OCI-LY1 (cell line): ENCODE results near the gene TSPAN12.
A peak's percentile ranks its signal among the peaks of the same experiment; 100 is the strongest.
"Not testable (repeated sequence)": the region's sequence is repeated elsewhere in the genome, so short reads cannot be mapped to it uniquely, and the experiment has no call there.

ENCODE experiments used
- H2AFZ ChIP-seq: fragments of 200-600 bp; sonication (generic), shearing (Covaris generic); 2 replicates; pipeline ENCODE4 v1.6.0; 2014; ENCODE audit warnings: antibody characterized with exemption, mild to moderate bottlenecking, low read length
- H3F3A ChIP-seq: fragments of 200-600 bp; sonication (generic), shearing (Covaris generic); 2 replicates; pipeline ENCODE4 v1.6.0; 2014; ENCODE audit warnings: mild to moderate bottlenecking, antibody characterized with exemption, low read length, moderate library complexity; ENCODE audit not compliant: insufficient read depth
- H3K27ac ChIP-seq: fragments of 200-600 bp; sonication (generic); 2 replicates; pipeline ENCODE4 v1.5.1; 2014; ENCODE audit warnings: low read length, mixed run types, mild to moderate bottlenecking, low read depth; ENCODE audit not compliant: poor library complexity, severe bottlenecking
- H3K27me3 ChIP-seq: fragments of 200-600 bp; sonication (generic); 2 replicates; pipeline ENCODE4 v1.6.0; 2014; ENCODE audit warnings: antibody characterized with exemption, mild to moderate bottlenecking, low read length, moderate library complexity; ENCODE audit not compliant: insufficient read depth
- H3K36me3 ChIP-seq: fragments of 200-600 bp; sonication (generic); 2 replicates; pipeline ENCODE4 v1.6.1; 2014; ENCODE audit warnings: mild to moderate bottlenecking, antibody characterized with exemption, low read length, moderate library complexity, mixed read lengths; ENCODE audit not compliant: insufficient read depth
- H3K4me1 ChIP-seq: fragments of 200-600 bp; sonication (generic); 2 replicates; pipeline ENCODE4 v1.5.1; 2014; ENCODE audit warnings: mild to moderate bottlenecking, low read length, moderate library complexity; ENCODE audit not compliant: insufficient read depth, severe bottlenecking
- H3K4me2 ChIP-seq: fragments of 200-600 bp; sonication (generic), shearing (Covaris generic); 2 replicates; pipeline ENCODE4 v1.6.1; 2014; ENCODE audit warnings: low read length
- H3K4me3 ChIP-seq: fragments of 200-600 bp; sonication (generic); 2 replicates; pipeline ENCODE4 v1.5.1; 2014; ENCODE audit warnings: low read length, low read depth, mild to moderate bottlenecking, mixed read lengths; ENCODE audit not compliant: poor library complexity, severe bottlenecking
- H3K79me2 ChIP-seq: fragments of 200-600 bp; shearing (Covaris generic); 2 replicates; pipeline ENCODE4 v1.6.1; 2016; ENCODE audit warnings: mixed run types, low read length, mixed read lengths; ENCODE audit not compliant: insufficient read depth
- H3K9ac ChIP-seq: fragments of 200-600 bp; sonication (generic), shearing (Covaris generic); 2 replicates; pipeline ENCODE4 v1.6.1; 2014; ENCODE audit warnings: mild to moderate bottlenecking, low read length, mixed read lengths
- H3K9me2 ChIP-seq: fragments of 200-600 bp; sonication (generic), shearing (Covaris generic); 2 replicates; pipeline ENCODE4 v1.6.1; 2014; ENCODE audit warnings: low read depth, mild to moderate bottlenecking, low read length, mixed read lengths
- H3K9me3 ChIP-seq: fragments of 200-600 bp; shearing (Covaris generic); 2 replicates; pipeline ENCODE4 v1.6.1; 2014; ENCODE audit warnings: low read length, mixed read lengths
- H4K20me1 ChIP-seq: fragments of 200-600 bp; sonication (generic), shearing (Covaris generic); 2 replicates; pipeline ENCODE4 v1.6.0; 2016; ENCODE audit warnings: mild to moderate bottlenecking, low read length; ENCODE audit not compliant: insufficient read depth
- CTCF ChIP-seq: fragments of 200-600 bp; sonication (generic), shearing (Covaris generic); IDR thresholded peaks from 2 replicates; pipeline ENCODE4 v1.5.1; 2017; ENCODE audit warnings: mild to moderate bottlenecking, antibody characterized with exemption, low read length, moderate library complexity, mixed read lengths
- EZH2 ChIP-seq: fragments of 200-600 bp; sonication (generic), shearing (Covaris generic); IDR thresholded peaks from 2 replicates; pipeline ENCODE4 v1.8.0; 2017; ENCODE audit warnings: borderline replicate concordance, mixed run types, mild to moderate bottlenecking, antibody characterized with exemption, low read length, moderate library complexity, mixed read lengths

The TSPAN12 gene, protein sequence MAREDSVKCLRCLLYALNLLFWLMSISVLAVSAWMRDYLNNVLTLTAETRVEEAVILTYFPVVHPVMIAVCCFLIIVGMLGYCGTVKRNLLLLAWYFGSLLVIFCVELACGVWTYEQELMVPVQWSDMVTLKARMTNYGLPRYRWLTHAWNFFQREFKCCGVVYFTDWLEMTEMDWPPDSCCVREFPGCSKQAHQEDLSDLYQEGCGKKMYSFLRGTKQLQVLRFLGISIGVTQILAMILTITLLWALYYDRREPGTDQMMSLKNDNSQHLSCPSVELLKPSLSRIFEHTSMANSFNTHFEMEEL

GRCh38 chr7:120857588-120858573 is at the start of gene TSPAN12:
TSS of gene TSPAN12 (minus strand) at chr7:120858144. CDS start at chr7:120856763, 1,381 bp downstream.
- Histone ChIP-seq H3K36me3 (no peaks in the 10 kb centered on the region), H3K9me2 (no peaks in the 10 kb centered on the region), H2AFZ (peak within 1 kb of the TSS; percentile 77), H3K9ac (peak within 1 kb of the TSS; percentile 49; the same call in 1 of the 2 replicates), H3K27ac (no peak within 1 kb of the TSS), H3K27me3 (no peaks in the 10 kb centered on the region), H3K4me3 (peak within 1 kb of the TSS; percentile 66), H3K9me3 (no peaks in the 10 kb centered on the region), H3K4me2 (peak within 1 kb of the TSS; percentile 80), H4K20me1 (no peaks in the 10 kb centered on the region), H3K79me2 (no peaks in the 10 kb centered on the region), H3F3A (no peaks in the 10 kb centered on the region), H3K4me1 (peaks cover 11% of the 10 kb centered on the region)
- TF ChIP-seq EZH2: no peak
- TF ChIP-seq CTCF: peak; percentile 84

GRCh38 chr7:120898715-120899499 is 41.0 kb upstream of the TSPAN12 start:
- 0 out of 2 replicates have a peak, but pooled peaks have one; percentile 6 for TF ChIP-seq CTCF
- no peak for TF ChIP-seq EZH2
- no peak overlapping the region for H2AFZ ChIP-seq
- H3K27me3 ChIP-seq: no peaks in the 10 kb centered on the region; the same call in 1 of the 2 replicates
- no peaks in the 10 kb centered on the region for H4K20me1 ChIP-seq
- H3K9me3 ChIP-seq: 0 out of 2 replicates have a peak, but pooled peaks cover 3% of the 10 kb centered on the region
- no peak overlapping the region for H3K27ac ChIP-seq
- no peaks in the 10 kb centered on the region for H3K79me2 ChIP-seq
- no peaks in the 10 kb centered on the region for H3K36me3 ChIP-seq
- H3K4me3 ChIP-seq: no peak overlapping the region
- no peak overlapping the region for H3K9ac ChIP-seq
- H3F3A ChIP-seq: no peaks in the 10 kb centered on the region
- no peaks in the 10 kb centered on the region for H3K9me2 ChIP-seq
- H3K4me1 ChIP-seq: no peaks in the 10 kb centered on the region
- no peak overlapping the region for H3K4me2 ChIP-seq

- H4K20me1 ChIP-seq, H3K27me3 ChIP-seq, H2AFZ ChIP-seq, H3K4me2 ChIP-seq, H3K9ac ChIP-seq, H3K36me3 ChIP-seq, H3K9me2 ChIP-seq, H3F3A ChIP-seq, H3K79me2 ChIP-seq, H3K27ac ChIP-seq, H3K9me3 ChIP-seq, H3K4me3 ChIP-seq, H3K4me1 ChIP-seq: not testable (repeated sequence)
Measured at GRCh38 chr7:120895253-120895652, 37.3 kb upstream of the TSPAN12 start.

GRCh38 chr7:120885602-120886001 is 27.7 kb upstream of the TSPAN12 start:
- not testable (repeated sequence) for H3K9me3 ChIP-seq, H4K20me1 ChIP-seq, H3K4me1 ChIP-seq, H2AFZ ChIP-seq, H3K27me3 ChIP-seq, H3K9me2 ChIP-seq, H3K27ac ChIP-seq, H3K4me2 ChIP-seq, H3K9ac ChIP-seq, H3K79me2 ChIP-seq, H3F3A ChIP-seq, H3K4me3 ChIP-seq, H3K36me3 ChIP-seq
